Measurements from ENCODE around the gene GPANK1. TPM values are rescaled to one million over a fixed set of nuclear protein-coding genes. Genes with fewer than 3 reads are reported as not detected.

The GPANK1 gene
- total and polyA plus RNA-seq, 2 of the 4 experiments (the other 2 are of a cell fraction): 6.1 to 13.8 TPM

- peaks cover 7% of the 10 kb centered on the region for H3K4me1 ChIP-seq (ENCODE audit: control insufficient read depth, insufficient read depth, low read length)
- peak overlapping the region; percentile 28 for H2AFZ ChIP-seq (replicated peaks; ENCODE audit: low read length, poor library complexity)
- H3K27me3 ChIP-seq (ENCODE audit: control insufficient read depth, insufficient read depth, low read length): no peaks in the 10 kb centered on the region
- in situ Hi-C loops (cut with MboI; ENCODE audit: low sequenced_read_pairs): no loop called here
- no peaks in the 10 kb centered on the region for H3K9me1 ChIP-seq (ENCODE audit: insufficient read depth, low read length)
- no peak overlapping the region for H4K5ac ChIP-seq (ENCODE audit: low read depth, low read length)
- H3K14ac ChIP-seq (replicated peaks; ENCODE audit: low read depth, low read length): no peak overlapping the region
- no peak overlapping the region for H3K9ac ChIP-seq (ENCODE audit: low read depth, low read length)
- dilution Hi-C loops (cut with HindIII; ENCODE audit: low sequenced_read_pairs, unreplicated experiment): no loop called here
- no peak overlapping the region for H2BK15ac ChIP-seq (ENCODE audit: low read depth, low read length)
- H3K79me1 ChIP-seq (ENCODE audit: low read depth in 1 of 2, low read length in 2 of 2): peaks cover 0 to 4% of the 10 kb centered on the region in 2 experiments; a peak in 1 of 4 replicates
- no peak overlapping the region for H2BK20ac ChIP-seq (ENCODE audit: low read depth, low read length)
- 63% methylated on average over 2 of the region's 4 CpGs; no CpG with 5 or more reads in 1 of the 2 experiments for WGBS, 2 experiments (ENCODE audit: extremely low coverage in 2 of 2, insufficient read length in 1 of 2)
- intact Hi-C loops (cut with micrococcal nuclease): no loop called here
- ChIA-PET POLR2A (ENCODE audit: unreplicated experiment) (no interaction called here), CTCF (no interaction called here)
- no peak overlapping the region for H2BK120ac ChIP-seq (ENCODE audit: low read depth, low read length)
- H2AK5ac ChIP-seq (ENCODE audit: low read depth, low read length): no peak overlapping the region; the same call in 1 of the 2 replicates
- no TSS peak for BruUV-seq (replicated peaks)
- ATAC-seq (ENCODE audit: low read depth): no peak
- DNase-seq: no peak
- no peak overlapping the region for H3K27ac ChIP-seq (ENCODE audit: insufficient read depth, low read length)
- no peak overlapping the region for H4K8ac ChIP-seq (ENCODE audit: low read depth in 2 of 2, low read length in 2 of 2)
- no peak overlapping the region for H3K4ac ChIP-seq (ENCODE audit: low read depth, low read length)
- H4K20me1 ChIP-seq (ENCODE audit: insufficient read depth, low read length): no peaks in the 10 kb centered on the region
- H3K18ac ChIP-seq (ENCODE audit: low read depth, low read length): no peak overlapping the region
- H4K91ac ChIP-seq (ENCODE audit: insufficient read depth, low read depth, low read length): no peak overlapping the region
- no peaks in the 10 kb centered on the region for H3K9me3 ChIP-seq (ENCODE audit: control insufficient read depth, insufficient read depth, low read length)
- no peak overlapping the region for H3K56ac ChIP-seq (ENCODE audit: extremely low read depth, insufficient read depth, low read length)
- H3K4me3 ChIP-seq (ENCODE audit: insufficient read depth, low read depth, low read length): no peak overlapping the region
- peaks cover 20% of the 10 kb centered on the region for H3K36me3 ChIP-seq (ENCODE audit: control insufficient read depth, insufficient read depth, low read length)
- TF ChIP-seq SMC3 (IDR thresholded peaks at IDR 0.05; ENCODE audit: low read depth, low read length): no peak
- no peak for TF ChIP-seq MAZ (IDR thresholded peaks at IDR 0.05; ENCODE audit: borderline replicate concordance, low read depth, low read length)
- TF ChIP-seq MAFK (IDR thresholded peaks at IDR 0.05; ENCODE audit: low read depth, low read length): no peak
- TF ChIP-seq RCOR1 (IDR thresholded peaks at IDR 0.05; ENCODE audit: insufficient replicate concordance, low read length): no peak
- TF ChIP-seq CHD1 (IDR thresholded peaks at IDR 0.05; ENCODE audit: low read depth, low read length): no peak
- TF ChIP-seq FOS (IDR thresholded peaks at IDR 0.05; ENCODE audit: low read depth, low read length): no peak
- no peak overlapping the region for H2AK9ac ChIP-seq (replicated peaks; ENCODE audit: low read depth, low read length, poor library complexity)
- H3K23ac ChIP-seq (ENCODE audit: low read depth, low read length): no peak overlapping the region
- H2BK5ac ChIP-seq (ENCODE audit: low read depth, low read length, poor library complexity, severe bottlenecking): no peak overlapping the region
- no peak overlapping the region for H3K4me2 ChIP-seq (ENCODE audit: low read depth, low read length)
Measured at GRCh38 chr6:31676322-31676903, 11.6 kb upstream of the GPANK1 start.

Data from IMR-90 (cell line).